Prostate gland (tissue), 2 donors: ENCODE measurements around the gene TNFAIP3. TPM values are rescaled to one million over a fixed set of nuclear protein-coding genes. Genes with fewer than 3 reads are reported as not detected.

Experiments
- DNase-seq: peaks from one replicate; pipeline ENCODE4 v3.0.0-alpha.2; 2019; ENCODE audit warnings: low spot score
- H3K27ac ChIP-seq, 2 donors: fragments of 200-600 bp; sonication (generic); 2 replicates each; pipeline ENCODE4 v1.5.1; 2017 to 2019
- H3K27me3 ChIP-seq: fragments of 200-600 bp; sonication (generic); replicated peaks from 2 replicates; pipeline ENCODE4 v1.5.1; 2019; ENCODE audit not compliant: insufficient read depth
- H3K36me3 ChIP-seq, 2 donors: fragments of 200-600 bp; sonication (generic); 1 replicate in 1 of 2; 2 replicates in 1 of 2; pipeline versions ENCODE4 v1.5.1 to v1.8.1; 2017 to 2019
- H3K4me1 ChIP-seq: fragments of 200-600 bp; sonication (generic); replicated peaks from 2 replicates; pipeline ENCODE4 v1.5.1; 2019
- H3K4me3 ChIP-seq, 2 donors: fragments of 200-600 bp; sonication (generic); 2 replicates each; pipeline ENCODE4 v1.5.1; 2017 to 2019
- H3K9me3 ChIP-seq: fragments of 200-600 bp; sonication (generic); 2 replicates; pipeline ENCODE4 v1.5.1; 2017
- CTCF ChIP-seq, 4 experiments: fragments of 200-600 bp in 2 of 4; fragments of 450-650 bp in 2 of 4; sonication (generic) in 2 of 4; IDR thresholded peaks; 1 replicate in 3 of 4; 2 replicates in 1 of 4; pipeline ENCODE4 v1.5.1; 2016 to 2019; ENCODE audit warnings: antibody characterized with exemption in 4 of 4, mild to moderate bottlenecking in 2 of 4, moderate library complexity in 2 of 4
- POLR2A ChIP-seq: fragments of 450-650 bp; IDR thresholded peaks from one replicate; pipeline ENCODE4 v1.6.1; 2016; ENCODE audit warnings: antibody characterized with exemption, mild to moderate bottlenecking
- POLR2AphosphoS5 ChIP-seq: sonication (generic); formaldehyde crosslinking; IDR thresholded peaks from one replicate; pipeline ENCODE4 v1.6.1; 2017; ENCODE audit warnings: antibody characterized with exemption
- WGBS: methylation state at CpG from one replicate; pipeline ENCODE4 v1.1.5; 2018; 5-methylcytosine and 5-hydroxymethylcytosine counted together
- intact Hi-C: fragments of 100-400 bp; cut with DNase I; formaldehyde crosslinking; loops from one replicate; pipeline ENCODE4 v1.14.2; 2022
- total RNA-seq, 2 donors: library from RNA; depleted of rRNA; stranded (reverse); fragments of >200 nt; gene quantifications; one replicate each; pipeline ENCODE4 v1.1.0, GENCODE V29; 2016

TNFAIP3 gene
- total RNA-seq, 2 donors from 2014 or later, result 13.0 to 19.9 TPM

- H3K4me1 ChIP-seq, result peaks cover 7% of the 10 kb centered on the region
- intact Hi-C loops, result loop anchor here (2.0 to 10.0 kb wide), 4 partner anchors 67 to 236 kb away; partner anchors contain the start of gene PERP
- no peaks in the 10 kb centered on the region for H3K9me3 ChIP-seq
- 64% methylated on average over 10 of the region's 10 CpGs for WGBS
- H3K27ac ChIP-seq, result peak overlapping the region; percentile 24 to 85
- DNase-seq, result no peak
- peak overlapping the region; percentile 65 to 87 for H3K4me3 ChIP-seq
- no peaks in the 10 kb centered on the region for H3K36me3 ChIP-seq
- H3K27me3 ChIP-seq, result no peaks in the 10 kb centered on the region
- TF ChIP-seq POLR2A, result no peak
Measured at GRCh38 chr6:137868721-137869548, 1.9 kb downstream of the TNFAIP3 start.

DNA sequence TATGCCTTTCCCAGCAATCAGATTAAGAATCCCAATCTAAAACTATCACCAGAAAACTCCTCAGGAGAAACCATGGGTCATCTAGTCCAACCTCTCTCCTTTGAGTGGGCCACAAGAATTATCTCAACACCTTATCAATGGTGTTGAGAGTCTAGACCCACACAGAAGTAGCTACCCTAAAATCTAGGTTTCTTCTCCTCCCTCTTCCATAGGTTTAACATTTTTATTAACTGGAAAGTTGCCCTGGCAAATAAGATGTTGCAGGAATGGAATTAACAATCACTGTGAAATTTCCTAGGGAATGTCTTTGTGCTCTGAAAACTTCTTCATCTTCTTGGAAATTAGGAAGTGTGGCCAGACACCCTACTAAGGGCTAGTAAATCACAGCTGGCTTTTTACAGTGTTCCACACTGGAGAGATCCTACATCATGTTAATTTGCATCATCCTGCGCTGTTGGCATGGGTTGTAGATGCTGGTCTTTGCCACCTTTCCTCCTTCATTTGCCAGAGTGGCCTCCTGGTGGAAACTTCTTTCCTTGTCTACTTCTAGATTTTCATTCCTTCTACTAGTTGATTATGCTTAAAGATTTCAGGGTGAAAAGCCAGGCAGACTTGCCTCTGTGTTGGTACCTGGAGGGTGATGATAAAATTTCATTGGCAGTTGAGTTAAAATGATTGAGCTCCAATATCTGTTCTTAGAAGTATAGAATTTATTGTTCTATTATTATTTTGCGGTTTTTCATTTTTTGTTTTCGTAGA, 2.7 kb downstream of the TNFAIP3 start:
- Histone ChIP-seq H3K27ac (no peak overlapping the region), H3K36me3 (no peaks in the 10 kb centered on the region), H3K9me3 (no peaks in the 10 kb centered on the region), H3K27me3 (no peaks in the 10 kb centered on the region), H3K4me1 (peaks cover 7% of the 10 kb centered on the region), H3K4me3 (peak overlapping the region in 1 of 2 donors; percentile 65)
- no peak for DNase-seq
- TF ChIP-seq CTCF (IDR thresholded peaks at IDR 0.05), result no peak
- no peak for TF ChIP-seq POLR2AphosphoS5
- TF ChIP-seq POLR2A, result no peak
- intact Hi-C loops, result loop anchor here (2.0 to 10.0 kb wide), 4 partner anchors 67 to 235 kb away; partner anchors contain the start of gene PERP
- WGBS, result 89% methylated on average over 3 of the region's 3 CpGs

DNA sequence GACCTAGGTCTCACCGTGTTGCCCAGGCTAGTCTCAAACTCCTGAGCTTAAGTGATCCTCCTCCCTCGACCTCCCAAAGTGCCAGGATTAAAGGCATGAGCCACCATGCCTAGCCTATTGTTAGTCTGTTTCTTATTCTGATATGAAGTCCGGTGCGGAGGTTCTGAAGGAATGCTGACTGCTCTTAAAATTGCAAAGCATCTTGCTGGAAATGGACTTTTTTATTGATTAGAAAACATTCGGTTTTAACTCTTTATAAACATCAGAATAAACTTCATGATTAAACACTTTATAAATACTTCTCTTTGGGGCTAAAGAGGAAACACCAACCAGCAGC, 3.2 kb downstream of the TNFAIP3 start:
- Histone ChIP-seq H3K27ac (peak overlapping the region; percentile 26 to 32), H3K36me3 (peaks cover 0 to 4% of the 10 kb centered on the region in 2 donors), H3K4me3 (no peak overlapping the region), H3K27me3 (no peaks in the 10 kb centered on the region), H3K4me1 (peaks cover 7% of the 10 kb centered on the region), H3K9me3 (no peaks in the 10 kb centered on the region)
- DNase-seq, result no peak
- WGBS, result 58% methylated on average over 5 of the region's 5 CpGs
- intact Hi-C loops, result no loop called here
- TF ChIP-seq POLR2A (no peak), POLR2AphosphoS5 (no peak), CTCF (IDR thresholded peaks at IDR 0.05) (no peak)

GRCh38 chr6:137870744-137871247, 3.7 kb downstream of the TNFAIP3 start:
- intact Hi-C loops, result no loop called here
- no peaks in the 10 kb centered on the region for H3K27me3 ChIP-seq
- no peak overlapping the region for H3K4me3 ChIP-seq
- peaks cover 0 to 7% of the 10 kb centered on the region in 2 donors for H3K36me3 ChIP-seq
- 19% methylated on average over 4 of the region's 4 CpGs for whole genome bisulfite sequencing
- TF ChIP-seq POLR2A (no peak), POLR2AphosphoS5 (no peak), CTCF (IDR thresholded peaks at IDR 0.05) (peak in 1 of 4 experiments; percentile 36)
- no peaks in the 10 kb centered on the region for H3K9me3 ChIP-seq
- DNase-seq, result no peak
- H3K4me1 ChIP-seq, result peaks cover 7% of the 10 kb centered on the region
- H3K27ac ChIP-seq, result peak overlapping the region; percentile 26 to 32

GRCh38 chr6:137871291-137871690, 4.2 kb downstream of the TNFAIP3 start:
- Histone ChIP-seq H3K27ac (peak overlapping the region; percentile 26 to 32), H3K36me3 (peaks cover 0 to 7% of the 10 kb centered on the region in 2 donors), H3K27me3 (no peaks in the 10 kb centered on the region), H3K4me3 (no peak overlapping the region), H3K9me3 (no peaks in the 10 kb centered on the region), H3K4me1 (peaks cover 7% of the 10 kb centered on the region)
- intact Hi-C loops, result no loop called here
- 68% methylated on average over 11 of the region's 11 CpGs for WGBS
- DNase-seq, result no peak
- TF ChIP-seq POLR2AphosphoS5 (no peak), CTCF (IDR thresholded peaks at IDR 0.05) (no peak), POLR2A (no peak)
